DND-41 (cell line): ENCODE data around the gene RBM39.

ENCODE experiments used
- ATAC-seq: fragments of 200-7000 bp; cut with Tn5 transposase; 3 replicates; pipeline ENCODE4 v1.9.1; 2021; ENCODE audit warnings: low read depth; ENCODE audit not compliant: insufficient read depth
- DNase-seq: peaks from one replicate; pipeline ENCODE4 v3.0.0-alpha.2; 2020
- H2AFZ ChIP-seq: 2 replicates; pipeline ENCODE4 v1.6.0; 2012; ENCODE audit warnings: low read depth, low read length
- H3K27ac ChIP-seq: 2 replicates; pipeline ENCODE4 v1.5.1; 2012; ENCODE audit warnings: low read length, inconsistent platforms
- H3K27me3 ChIP-seq: fragments of 200-600 bp; sonication (generic); 2 replicates; pipeline ENCODE4 v1.6.0; 2012; ENCODE audit warnings: low read length, mild to moderate bottlenecking, inconsistent platforms; ENCODE audit not compliant: insufficient read depth, poor library complexity
- H3K36me3 ChIP-seq: 2 replicates; pipeline ENCODE4 v1.5.1; 2012; ENCODE audit warnings: low read length, inconsistent platforms; ENCODE audit not compliant: insufficient read depth
- H3K4me1 ChIP-seq: 2 replicates; pipeline ENCODE4 v1.5.1; 2012; ENCODE audit warnings: mild to moderate bottlenecking, low read length; ENCODE audit not compliant: insufficient read depth
- H3K4me2 ChIP-seq: 2 replicates; pipeline ENCODE4 v1.6.0; 2012; ENCODE audit warnings: mild to moderate bottlenecking, moderate library complexity, low read length, inconsistent platforms; ENCODE audit not compliant: insufficient read depth
- H3K4me3 ChIP-seq, 2 experiments: fragments of 200-600 bp in 1 of 2; shearing (Covaris generic) in 1 of 2; 2 replicates each; pipeline ENCODE4 v1.5.1; 2012 to 2016; ENCODE audit warnings: inconsistent platforms in 2 of 2, low read length in 2 of 2, mild to moderate bottlenecking in 2 of 2, low read depth in 1 of 2, moderate library complexity in 1 of 2
- H3K79me2 ChIP-seq: 2 replicates; pipeline ENCODE4 v1.6.0; 2012; ENCODE audit warnings: low read length, inconsistent platforms; ENCODE audit not compliant: insufficient read depth
- H3K9ac ChIP-seq: 2 replicates; pipeline ENCODE4 v1.6.0; 2012; ENCODE audit warnings: low read depth, mild to moderate bottlenecking, inconsistent platforms, low read length, moderate library complexity
- H3K9me3 ChIP-seq: 2 replicates; pipeline ENCODE4 v1.5.1; 2012; ENCODE audit warnings: low read length, moderate library complexity, mild to moderate bottlenecking, inconsistent platforms; ENCODE audit not compliant: insufficient read depth, severe bottlenecking
- H4K20me1 ChIP-seq: 2 replicates; pipeline ENCODE4 v1.6.0; 2012; ENCODE audit warnings: low read length; ENCODE audit not compliant: insufficient read depth
- CTCF ChIP-seq: IDR thresholded peaks from 2 replicates; pipeline ENCODE4 v1.5.1; 2012; ENCODE audit warnings: borderline replicate concordance, low read length, moderate library complexity, mild to moderate bottlenecking; ENCODE audit not compliant: poor library complexity, severe bottlenecking; ENCODE audit errors: extremely low read depth
- EZH2 ChIP-seq: IDR thresholded peaks from 3 replicates; pipeline ENCODE4 v1.6.1; 2012; ENCODE audit warnings: borderline replicate concordance, low read depth, mild to moderate bottlenecking, moderate library complexity, low read length, inconsistent platforms; ENCODE audit not compliant: severe bottlenecking

RBM39 gene

DNA sequence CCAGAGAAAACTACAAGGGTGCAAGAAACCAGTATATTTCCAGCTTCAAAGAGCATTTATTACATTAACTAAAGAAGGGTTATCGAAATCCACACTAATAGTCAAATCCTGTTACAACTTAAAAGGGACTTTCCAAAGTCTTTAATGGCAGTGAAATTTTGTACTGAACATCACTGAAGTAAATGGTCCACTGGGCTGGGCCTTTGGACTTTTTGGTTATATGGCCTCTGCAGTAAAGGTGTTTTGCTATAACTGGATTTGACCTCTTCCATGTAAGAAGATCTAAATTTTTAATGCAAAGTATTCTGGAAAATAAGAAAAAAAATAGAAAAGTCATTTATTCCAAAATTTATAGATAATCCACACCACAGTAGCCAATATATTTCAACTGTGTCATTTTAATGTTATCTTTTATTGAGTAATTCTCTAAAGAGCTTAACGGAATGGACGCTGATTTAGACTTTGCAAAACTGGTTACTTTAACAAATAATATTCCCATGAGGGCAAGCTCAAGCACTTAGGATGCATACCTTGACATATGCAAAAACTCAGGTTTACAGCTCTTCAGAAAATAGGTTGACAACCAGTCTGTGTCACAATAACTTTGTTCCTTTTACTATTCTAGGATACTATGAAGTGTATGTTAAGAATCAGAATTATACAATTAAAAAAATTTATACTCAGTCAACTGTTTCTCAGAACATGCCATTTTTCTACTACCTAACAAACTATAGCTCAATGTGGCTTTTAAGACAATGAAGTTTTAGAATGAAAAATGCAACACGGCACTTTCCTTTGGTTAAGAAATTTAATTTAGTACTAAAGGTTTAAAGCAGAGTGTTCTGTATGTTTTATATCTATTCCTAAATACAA lies 7.0 kb downstream of the RBM39 start:
- no peaks in the 10 kb centered on the region for H3K27me3 ChIP-seq
- no peak overlapping the region for H3K9ac ChIP-seq
- H3K27ac ChIP-seq = no peak overlapping the region
- peaks cover 96% of the 10 kb centered on the region for H4K20me1 ChIP-seq
- no peaks in the 10 kb centered on the region for H3K9me3 ChIP-seq
- H3K36me3 ChIP-seq = peaks cover 99% of the 10 kb centered on the region
- TF ChIP-seq CTCF (no peak), EZH2 (no peak)
- H3K4me1 ChIP-seq = peaks cover 80% of the 10 kb centered on the region
- peak overlapping the region; percentile 89; the same call in 1 of the 2 replicates for H3K4me2 ChIP-seq
- ATAC-seq (no peak), DNase-seq (no peak)
- no peak overlapping the region for H2AFZ ChIP-seq
- H3K4me3 ChIP-seq = no peak overlapping the region; a peak in 1 of 4 replicates
- H3K79me2 ChIP-seq = peaks cover 100% of the 10 kb centered on the region

GRCh38 chr20:35734374-35734773 lies 7.7 kb downstream of the RBM39 start:
- Histone ChIP-seq H3K27me3 (no peaks in the 10 kb centered on the region), H3K27ac (no peak overlapping the region), H3K9me3 (no peaks in the 10 kb centered on the region), H3K79me2 (peaks cover 100% of the 10 kb centered on the region), H3K9ac (no peak overlapping the region), H3K4me2 (peak overlapping the region; percentile 89; the same call in 1 of the 2 replicates), H3K4me3 (no peak overlapping the region), H4K20me1 (peaks cover 96% of the 10 kb centered on the region), H3K4me1 (peaks cover 78% of the 10 kb centered on the region), H2AFZ (no peak overlapping the region), H3K36me3 (peaks cover 99% of the 10 kb centered on the region)
- TF ChIP-seq CTCF (no peak), EZH2 (no peak)
- DNase-seq (no peak), ATAC-seq (no peak)

DNA sequence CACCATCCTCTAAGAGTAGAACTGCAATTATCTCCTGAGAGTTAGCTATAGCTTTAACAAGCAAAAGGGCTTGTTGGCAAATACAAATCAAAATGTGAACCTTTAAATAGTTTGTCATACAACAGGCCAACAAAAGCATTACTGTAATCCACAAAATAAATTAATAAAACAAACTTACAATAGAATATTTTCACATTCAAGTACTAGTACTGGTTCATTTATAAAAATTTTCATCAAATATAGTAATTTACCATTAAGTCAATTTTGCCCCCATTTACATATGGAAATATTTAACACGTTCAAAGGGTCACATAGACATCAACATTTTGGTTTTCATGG lies 9.4 kb downstream of the RBM39 start:
- Histone ChIP-seq H2AFZ (no peak overlapping the region), H3K4me3 (no peak overlapping the region), H3K4me2 (peak overlapping the region; percentile 89; the same call in 1 of the 2 replicates), H3K79me2 (peaks cover 100% of the 10 kb centered on the region), H3K9ac (no peak overlapping the region), H3K9me3 (no peaks in the 10 kb centered on the region), H3K27me3 (no peaks in the 10 kb centered on the region), H4K20me1 (peaks cover 98% of the 10 kb centered on the region), H3K36me3 (peaks cover 100% of the 10 kb centered on the region), H3K27ac (no peak overlapping the region), H3K4me1 (peaks cover 62% of the 10 kb centered on the region)
- ATAC-seq (no peak), DNase-seq (no peak)
- no peak for TF ChIP-seq CTCF
- TF ChIP-seq EZH2 = no peak
